ENCODE data around the gene SND1. TPM values are rescaled to one million over a fixed set of nuclear protein-coding genes. Genes with fewer than 3 reads are reported as not detected.

SND1 gene
- total RNA-seq, 1 experiment from 2014 or later: 111 TPM

- DNase-seq (ENCODE audit: low spot score): no peak
Observed at GRCh38 chr7:127683776-127684681, 32.0 kb downstream of the SND1 start.

GRCh38 chr7:127689194-127689772 lies 37.3 kb downstream of the SND1 start:
- DNase-seq (ENCODE audit: low spot score): no peak

- DNase-seq (ENCODE audit: low spot score): no peak
Observed at GRCh38 chr7:127690337-127690736, 38.3 kb downstream of the SND1 start.

DNA sequence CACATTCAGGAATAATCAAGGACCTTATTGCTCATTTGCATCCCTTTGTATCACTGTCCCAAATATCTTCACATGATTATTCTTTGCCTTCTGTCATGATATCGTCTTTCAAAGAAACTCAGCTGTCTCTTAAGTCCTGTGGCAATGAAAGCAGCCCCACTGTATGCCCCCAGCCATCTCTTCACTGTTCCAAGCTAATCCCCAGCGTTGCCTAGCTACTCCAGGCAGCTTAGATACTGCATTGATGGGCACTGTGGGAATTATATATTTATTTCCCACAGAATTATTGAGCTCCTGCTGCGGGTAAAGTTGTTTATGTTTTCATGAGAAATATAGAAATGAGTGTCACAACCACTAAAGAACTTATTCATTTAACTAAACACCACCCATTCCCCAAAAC lies 38.8 kb downstream of the SND1 start:
- no peak for DNase-seq (ENCODE audit: low spot score)

DNA sequence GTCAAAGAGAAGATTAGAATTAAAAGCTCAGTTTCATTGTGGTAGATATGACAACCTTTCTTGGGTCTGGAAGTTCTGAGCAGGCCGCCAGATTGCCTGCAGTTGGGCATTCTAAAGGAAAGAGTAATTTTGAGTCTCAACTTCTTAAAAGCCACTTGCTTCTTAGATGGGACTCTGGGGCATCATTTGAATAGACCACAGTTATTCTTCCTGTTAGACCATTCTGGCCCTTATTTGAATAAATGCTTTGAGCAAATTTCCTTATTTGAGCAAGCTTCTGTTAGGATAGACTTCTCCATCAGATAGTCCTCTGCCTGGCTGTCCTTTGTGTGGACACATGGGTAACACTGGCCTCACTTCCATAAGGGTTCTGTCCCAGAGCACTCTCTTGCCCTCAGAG lies 40.2 kb downstream of the SND1 start:
- DNase-seq (ENCODE audit: low spot score): no peak

DNA sequence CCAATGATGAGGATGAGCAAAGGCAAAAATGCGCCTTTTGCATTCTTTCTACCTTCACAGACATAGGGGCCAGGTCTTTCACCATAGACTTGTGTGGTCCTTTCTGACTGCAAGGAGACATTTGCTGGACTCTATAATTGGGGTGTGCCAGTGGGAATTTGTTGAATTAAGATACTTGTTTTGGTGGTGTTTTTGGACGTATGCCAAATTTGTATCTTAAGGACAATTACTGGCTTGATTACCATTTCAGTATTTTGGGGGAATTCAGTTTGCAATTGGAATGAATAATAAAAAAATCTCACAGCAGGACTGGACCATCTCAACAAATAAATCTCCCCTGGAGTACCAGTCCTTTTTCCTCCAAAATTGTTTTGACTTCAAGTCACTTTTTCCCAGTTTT lies 47.9 kb downstream of the SND1 start:
- DNase-seq (ENCODE audit: low spot score): no peak

DNA sequence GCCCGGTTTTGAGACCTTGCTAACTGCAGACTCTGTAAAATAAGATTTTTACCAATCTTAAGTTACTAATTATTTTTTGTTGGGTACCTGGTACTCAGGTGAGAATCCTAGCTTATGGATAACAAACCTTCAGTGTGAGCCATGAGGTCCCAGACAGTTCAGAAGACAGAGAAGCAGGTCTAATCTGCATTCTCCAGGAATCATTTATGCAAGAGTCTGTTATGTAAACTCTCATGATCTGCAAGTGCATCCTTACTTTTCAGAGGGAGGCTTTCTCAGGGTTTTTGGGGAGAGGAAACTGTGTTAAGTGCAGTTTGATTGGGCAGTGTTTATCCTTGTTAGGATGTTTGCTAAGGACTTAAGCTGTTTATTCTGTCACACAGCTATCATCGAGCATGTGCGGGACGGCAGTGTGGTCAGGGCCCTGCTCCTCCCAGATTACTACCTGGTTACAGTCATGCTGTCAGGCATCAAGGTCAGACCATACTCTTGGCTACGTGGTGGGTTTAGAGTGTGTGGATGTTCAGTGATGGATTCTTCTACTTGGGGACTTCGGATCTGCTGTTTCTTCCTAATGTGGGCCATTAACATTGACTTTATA lies 50.2 kb downstream of the SND1 start:
- DNase-seq (ENCODE audit: low spot score): no peak

- DNase-seq (ENCODE audit: low spot score): no peak
Observed at GRCh38 chr7:127702938-127703337, 50.9 kb downstream of the SND1 start.

- DNase-seq (ENCODE audit: low spot score): no peak
Observed at GRCh38 chr7:127704211-127704610, 52.2 kb downstream of the SND1 start.

DNA sequence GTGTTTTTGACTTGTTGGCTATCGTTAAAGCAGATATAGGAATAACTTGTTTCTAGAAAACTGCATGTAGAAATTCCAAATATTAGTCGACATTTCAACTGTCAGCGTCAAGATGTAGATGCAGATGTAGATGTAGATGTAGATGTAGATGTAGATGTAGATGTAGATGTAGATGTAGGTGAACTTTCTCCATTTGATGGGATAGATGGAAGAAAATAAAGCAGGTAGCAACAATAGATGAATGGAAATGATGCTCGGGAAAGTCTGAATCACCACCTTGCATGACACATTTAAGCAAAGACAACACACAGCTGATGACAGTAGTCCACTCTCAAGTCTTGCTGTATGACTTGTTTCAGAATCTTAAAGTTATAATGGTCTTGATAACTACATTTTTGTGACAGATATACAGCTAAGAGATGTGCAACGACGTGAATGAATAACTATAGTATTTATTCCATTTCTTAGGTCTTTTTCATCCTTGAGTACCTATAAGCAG lies 53.5 kb downstream of the SND1 start:
- no peak for DNase-seq (ENCODE audit: low spot score)

DNA sequence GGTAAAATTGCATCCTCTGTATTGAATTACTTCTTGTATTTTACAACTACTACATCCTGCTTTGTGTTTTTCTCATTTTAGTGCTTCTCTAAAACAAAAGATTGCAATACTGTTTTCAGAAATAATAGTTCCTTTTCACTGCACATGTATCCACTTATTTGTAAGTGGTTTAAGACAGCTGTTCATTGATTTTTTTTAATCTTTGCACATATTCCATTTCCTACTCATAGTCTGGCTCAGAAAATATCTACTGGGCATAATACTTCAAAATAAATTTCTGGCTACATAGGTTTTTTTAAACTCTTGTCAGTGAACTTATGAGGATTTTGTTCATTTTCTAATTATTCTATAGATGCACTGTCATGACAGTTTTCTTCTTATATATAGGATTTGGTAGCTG lies 54.8 kb downstream of the SND1 start:
- DNase-seq (ENCODE audit: low spot score): no peak

DNA sequence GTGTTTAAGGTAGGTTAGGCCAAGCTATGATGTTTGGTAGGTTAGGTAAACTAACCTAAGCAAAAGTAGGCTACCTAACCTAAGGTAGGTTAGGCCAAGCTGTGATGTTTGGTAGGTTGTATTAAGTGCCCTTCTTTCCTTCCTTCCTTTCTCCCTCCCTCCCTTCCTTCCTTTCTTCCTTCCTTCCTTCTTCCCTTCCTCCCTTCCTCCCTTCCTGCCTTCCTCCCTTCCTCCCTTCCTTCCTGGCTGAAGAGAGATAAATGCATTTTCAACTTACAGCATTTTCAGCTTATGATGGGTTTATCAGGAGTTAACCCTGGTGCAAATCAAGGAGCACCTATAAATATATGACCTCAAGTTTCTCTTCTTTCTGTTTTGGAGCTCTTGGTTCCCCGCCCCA lies 56.2 kb downstream of the SND1 start:
- DNase-seq (ENCODE audit: low spot score): no peak

DNA sequence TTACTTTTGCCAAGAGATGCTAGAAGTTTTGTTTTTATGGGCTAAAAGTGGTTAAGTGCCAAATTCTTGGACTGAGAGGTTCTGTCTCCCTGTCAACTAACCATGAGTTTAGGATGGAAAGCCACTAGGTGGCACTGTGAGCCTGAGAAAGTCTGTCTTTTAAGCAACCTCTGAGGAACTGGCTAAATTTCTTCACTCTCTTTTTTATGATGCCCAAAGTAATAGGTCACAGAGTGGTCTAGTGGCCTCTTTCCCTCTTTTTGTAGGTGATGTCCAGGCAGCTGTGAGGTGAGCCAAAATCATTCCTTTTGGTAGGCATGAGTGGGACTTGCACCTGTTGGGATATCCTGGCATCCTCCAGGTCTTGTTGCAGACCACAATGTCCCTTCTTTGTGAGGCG lies 56.8 kb downstream of the SND1 start:
- peak; percentile 65 for DNase-seq (ENCODE audit: low spot score)

DNA sequence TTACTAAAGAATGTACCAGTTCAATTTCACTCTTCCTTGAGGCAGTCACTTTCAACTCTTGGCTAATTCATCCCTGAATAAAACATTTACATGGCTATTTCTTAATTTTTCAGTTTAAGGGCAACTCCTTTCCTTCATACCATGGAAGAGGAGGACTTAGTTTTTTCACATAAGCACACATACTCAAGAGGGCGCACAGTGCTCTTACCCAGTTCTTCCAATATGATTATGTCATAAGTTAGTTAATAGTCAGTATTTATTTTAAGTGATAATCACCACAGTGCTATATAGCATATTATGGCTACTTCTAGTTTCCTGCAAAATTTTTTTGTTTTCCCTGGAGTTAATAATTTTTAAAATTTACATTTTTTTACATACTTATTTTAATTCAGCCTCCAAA lies 58.6 kb downstream of the SND1 start:
- DNase-seq (ENCODE audit: low spot score): no peak

- DNase-seq (ENCODE audit: low spot score): no peak
Observed at GRCh38 chr7:127711872-127712271, 59.9 kb downstream of the SND1 start.

DNA sequence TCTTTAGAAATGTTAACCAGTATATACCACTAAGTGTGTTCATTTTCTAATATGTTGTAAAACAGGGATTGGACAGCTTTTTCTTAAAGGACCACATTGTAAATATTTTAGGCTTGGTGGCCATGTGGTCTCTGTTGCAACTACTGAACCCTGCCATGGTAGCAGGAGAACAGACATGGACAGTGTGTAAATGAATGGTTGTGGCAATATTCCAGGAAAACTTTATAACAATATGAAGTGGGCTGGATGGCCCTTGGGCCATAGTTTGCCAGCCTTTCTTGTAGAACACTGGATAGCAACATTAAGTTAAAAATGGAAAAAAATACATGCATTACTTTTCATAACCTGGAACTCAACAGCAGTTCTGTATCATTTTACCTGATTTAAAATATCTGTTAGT lies 61.0 kb downstream of the SND1 start:
- DNase-seq (ENCODE audit: low spot score): no peak

- DNase-seq (ENCODE audit: low spot score): no peak
Observed at GRCh38 chr7:127713758-127714157, 61.8 kb downstream of the SND1 start.

GRCh38 chr7:127715272-127715671 lies 63.3 kb downstream of the SND1 start:
- no peak for DNase-seq (ENCODE audit: low spot score)

- no peak for DNase-seq (ENCODE audit: low spot score)
Observed at GRCh38 chr7:127715901-127716300, 63.9 kb downstream of the SND1 start.

DNA sequence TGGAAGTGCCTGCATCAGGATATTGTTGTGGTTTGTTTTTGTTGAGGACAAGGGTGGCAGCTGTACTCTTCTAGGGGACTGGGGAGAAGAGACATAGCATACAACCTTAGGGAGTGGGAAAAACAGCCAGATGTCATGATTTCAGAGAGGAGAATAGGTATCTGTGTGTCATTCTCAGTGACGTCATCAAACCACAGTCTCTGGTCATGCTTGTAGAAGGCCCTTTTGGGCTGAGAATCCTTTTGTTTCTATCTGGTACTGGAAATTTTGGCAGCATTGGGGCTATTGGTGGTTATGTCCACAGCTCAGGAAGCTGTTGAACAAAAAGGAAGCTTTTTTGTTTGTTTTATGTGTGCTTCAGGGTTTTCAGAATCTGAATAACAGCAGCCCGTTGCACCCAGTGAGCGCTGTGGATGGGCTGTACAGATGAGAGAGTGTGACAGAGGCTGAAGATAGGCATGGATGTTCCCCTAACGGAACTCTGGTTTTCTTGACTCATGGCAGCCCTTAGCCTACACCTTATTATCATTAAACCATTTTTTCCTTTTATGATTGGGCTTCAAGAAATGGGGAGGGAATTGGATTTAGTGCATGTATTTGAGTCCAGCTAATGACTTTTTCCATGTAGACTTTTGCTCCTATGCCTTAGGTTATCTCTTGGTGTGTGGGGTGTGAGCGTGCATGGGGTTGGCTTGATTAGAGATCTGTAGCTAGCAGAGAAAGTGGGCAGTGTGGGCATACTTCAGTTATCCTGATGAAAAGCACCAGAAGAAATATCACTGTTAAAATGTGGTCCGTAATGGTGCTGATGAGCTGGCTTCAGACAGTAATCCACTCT lies 65.7 kb downstream of the SND1 start:
- DNase-seq (ENCODE audit: low spot score): no peak

- DNase-seq (ENCODE audit: low spot score): no peak
Observed at GRCh38 chr7:127718340-127718679, 66.3 kb downstream of the SND1 start.

DNA sequence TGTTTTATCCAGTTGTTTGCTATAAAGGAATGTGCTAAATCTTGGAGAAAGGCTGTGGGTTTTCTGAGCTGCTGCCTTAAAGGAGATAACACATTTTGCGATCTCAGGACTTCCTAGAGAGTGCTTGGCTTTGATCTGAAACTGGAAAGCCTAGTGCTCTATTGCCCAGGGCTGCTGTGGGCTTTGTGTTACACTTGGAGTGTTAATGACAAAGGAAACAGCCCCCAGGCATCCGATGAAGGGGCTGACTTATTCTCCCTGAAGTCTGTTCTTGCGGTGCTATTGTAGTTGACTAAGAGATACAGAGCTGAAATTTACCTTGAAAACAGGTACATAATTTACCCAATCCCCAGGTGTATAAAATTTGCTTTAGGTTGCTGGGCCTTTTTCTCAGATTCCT lies 74.5 kb downstream of the SND1 start:
- no peak for DNase-seq (ENCODE audit: low spot score)
